OCI-M1 (cell line): Measurements from ENCODE around the gene MACROD2.

Source experiments
- DNase-seq: peaks from one replicate; lab custom pipeline; 2025; lab: John Stamatoyannopoulos, UW

MACROD2 gene

GRCh38 chr20:15911581-15911980 is 1916.3 kb downstream of the MACROD2 start:
- no peak for DNase-seq

DNA sequence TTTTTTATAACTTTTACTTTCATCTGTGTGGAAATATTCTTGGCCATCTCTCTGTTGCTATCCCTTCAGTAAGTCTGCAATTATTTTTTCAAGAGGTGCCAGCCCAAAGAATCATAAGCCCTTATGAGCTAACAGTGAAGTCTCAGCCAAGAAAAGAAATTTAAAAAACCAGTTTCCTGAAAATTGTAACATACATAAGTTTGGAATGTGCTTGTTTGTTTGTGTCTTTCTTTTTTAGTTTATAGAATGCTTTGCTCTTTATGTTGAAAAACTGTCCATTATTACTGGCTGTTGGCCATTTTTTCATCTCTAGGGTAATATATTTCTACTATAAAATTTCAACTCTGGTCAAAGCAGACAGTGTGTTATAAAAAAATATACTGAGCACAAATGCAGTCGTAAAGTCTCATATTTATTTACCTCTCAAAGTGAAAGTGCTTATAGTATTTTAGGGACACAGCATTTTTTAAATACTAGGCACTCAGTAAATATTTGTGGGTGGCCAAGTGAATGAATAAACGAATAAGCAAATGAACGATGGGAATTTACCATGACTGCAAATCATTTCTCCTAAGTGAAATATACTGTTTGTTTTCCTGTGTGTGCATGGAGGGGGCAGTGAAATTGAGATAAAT is 1918.2 kb downstream of the MACROD2 start:
- DNase-seq: no peak

GRCh38 chr20:15916623-15917022 is 1921.3 kb downstream of the MACROD2 start:
- no peak for DNase-seq

DNA sequence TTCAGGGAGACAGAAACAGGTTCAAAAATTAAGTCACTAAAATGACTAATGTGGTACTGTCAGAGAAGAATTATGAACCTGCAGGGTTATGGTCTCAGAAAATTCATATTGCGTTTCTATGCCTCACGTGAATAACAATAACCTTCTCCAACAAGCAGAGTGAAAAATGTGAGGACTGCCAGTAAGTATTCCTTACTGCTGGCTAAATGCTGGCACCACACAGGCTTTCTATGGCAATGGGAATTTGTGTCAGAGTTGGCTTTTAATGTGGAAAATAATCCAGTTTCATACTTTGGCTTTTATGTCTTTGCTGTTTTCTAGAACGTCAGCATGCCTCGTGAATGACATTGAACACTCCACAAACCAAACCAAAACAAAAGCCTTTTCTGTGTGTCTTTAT is 1922.0 kb downstream of the MACROD2 start:
- DNase-seq: no peak

DNA sequence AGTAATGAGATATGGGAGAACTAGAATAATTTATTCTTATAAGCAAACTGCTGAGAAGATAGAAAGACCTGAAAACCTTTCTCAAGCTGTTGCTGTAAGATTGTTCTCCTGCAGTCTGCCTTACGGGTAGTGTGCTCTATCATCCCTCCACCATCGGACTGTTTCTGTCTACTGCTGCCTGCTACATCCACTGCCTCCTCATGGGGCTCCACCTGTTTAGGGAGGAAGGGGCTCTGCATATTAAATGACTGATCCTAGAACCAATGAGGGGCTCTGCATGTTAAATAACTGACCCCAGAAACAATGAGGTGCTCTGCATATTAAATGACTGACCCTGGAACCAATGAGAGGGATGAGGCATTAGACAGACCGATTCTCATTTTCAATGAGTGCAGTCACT is 1923.3 kb downstream of the MACROD2 start:
- no peak for DNase-seq

DNA sequence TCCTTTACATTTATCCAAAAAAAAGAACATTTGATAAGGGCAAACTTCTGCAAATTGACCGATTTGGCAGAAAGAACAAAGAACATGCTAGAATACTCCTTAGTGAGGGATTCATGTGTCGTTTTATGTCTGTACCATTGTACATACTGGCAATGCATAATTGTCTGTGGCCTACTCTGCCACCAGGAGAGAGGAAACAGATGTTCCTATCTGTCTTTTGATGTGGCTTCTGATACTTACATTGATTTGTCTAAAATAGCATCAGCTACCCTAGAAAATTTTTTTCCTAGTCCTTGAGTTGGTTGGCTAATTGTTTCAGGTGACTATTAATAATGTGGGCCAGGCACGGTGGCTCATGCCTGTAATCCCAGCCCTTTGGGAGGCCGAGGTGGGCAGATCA is 1923.8 kb downstream of the MACROD2 start:
- no peak for DNase-seq

DNA sequence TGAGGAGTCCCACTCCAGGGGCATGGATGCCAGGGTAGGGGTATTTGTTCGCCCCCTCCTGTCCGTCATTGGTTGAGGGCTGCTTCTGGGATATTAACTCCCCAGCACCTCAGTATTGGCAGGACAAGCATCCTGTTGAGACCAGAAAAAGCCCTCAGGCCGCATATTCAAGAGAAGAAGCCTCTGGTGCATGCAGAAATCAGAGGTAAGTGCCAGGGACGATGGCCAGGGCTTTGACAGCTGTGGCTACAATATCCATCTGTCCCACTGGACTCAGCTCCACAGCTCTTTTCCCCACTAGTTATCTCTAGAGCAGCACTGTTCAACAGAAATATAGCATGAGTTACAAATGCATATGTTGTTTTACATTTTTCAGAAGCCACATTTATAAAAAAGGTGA is 1926.6 kb downstream of the MACROD2 start:
- no peak for DNase-seq

- DNase-seq: no peak
Observed at GRCh38 chr20:15922556-15922955, 1927.2 kb downstream of the MACROD2 start.

- DNase-seq: peak; percentile 13
Observed at GRCh38 chr20:15923030-15923776, 1927.9 kb downstream of the MACROD2 start.

GRCh38 chr20:15924556-15924955 is 1929.2 kb downstream of the MACROD2 start:
- DNase-seq: no peak

- no peak for DNase-seq
Observed at GRCh38 chr20:15925376-15925775, 1930.1 kb downstream of the MACROD2 start.

DNA sequence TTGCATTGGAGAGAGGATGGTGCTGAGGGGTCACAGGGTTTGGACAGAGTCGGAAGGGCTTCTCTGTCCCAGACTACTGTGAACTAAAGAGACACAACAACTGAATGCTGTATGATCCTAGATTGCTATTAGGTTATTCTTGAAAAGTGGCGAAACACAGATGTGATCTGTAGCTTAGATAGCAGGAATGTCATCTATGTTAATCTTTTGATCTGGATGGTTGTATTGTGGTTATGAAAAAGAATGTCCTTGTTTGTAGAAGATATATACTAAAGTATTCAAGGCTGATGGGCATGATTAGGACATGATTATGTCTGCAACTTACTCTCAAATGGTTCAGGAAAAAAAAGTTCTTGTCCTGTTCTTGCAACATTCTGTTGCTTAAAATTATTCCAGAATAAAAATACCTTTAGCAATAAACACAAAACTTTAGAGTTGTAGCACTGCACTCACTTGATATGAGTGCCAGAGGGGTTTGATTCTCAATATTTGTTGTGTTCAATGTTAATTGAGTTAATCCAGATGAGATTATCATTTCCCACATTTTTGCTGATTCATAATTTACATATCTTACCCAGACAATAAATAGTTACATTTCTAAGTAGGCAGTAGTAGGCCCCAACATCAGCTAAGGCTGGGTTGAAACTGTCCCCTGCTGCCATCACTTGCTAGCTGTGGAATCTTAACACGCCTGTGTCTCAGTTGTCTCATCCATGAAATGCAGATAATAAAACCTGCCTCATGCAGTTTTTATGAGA is 1932.8 kb downstream of the MACROD2 start:
- DNase-seq: no peak

DNA sequence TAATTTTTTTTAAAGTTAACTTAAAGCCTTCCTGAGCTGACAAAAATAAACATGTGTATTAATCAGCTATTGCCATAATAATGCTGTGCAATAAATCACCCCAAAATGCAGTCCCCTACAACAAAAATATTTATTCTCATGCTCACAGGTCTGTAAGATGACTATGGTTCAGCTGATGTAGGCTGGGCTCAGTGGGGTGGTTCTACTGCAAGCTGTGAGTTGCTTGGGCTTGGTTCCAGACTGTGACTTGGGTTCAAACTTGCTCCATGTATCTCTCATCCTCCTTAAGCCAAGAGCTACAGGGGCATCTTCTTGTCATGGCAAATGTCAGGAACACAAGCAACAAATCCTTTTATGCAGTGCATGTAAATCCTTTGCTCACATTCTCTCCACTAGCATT is 1933.6 kb downstream of the MACROD2 start:
- no peak for DNase-seq

GRCh38 chr20:15930311-15931305 is 1935.3 kb downstream of the MACROD2 start:
- DNase-seq: peak; percentile 30

DNA sequence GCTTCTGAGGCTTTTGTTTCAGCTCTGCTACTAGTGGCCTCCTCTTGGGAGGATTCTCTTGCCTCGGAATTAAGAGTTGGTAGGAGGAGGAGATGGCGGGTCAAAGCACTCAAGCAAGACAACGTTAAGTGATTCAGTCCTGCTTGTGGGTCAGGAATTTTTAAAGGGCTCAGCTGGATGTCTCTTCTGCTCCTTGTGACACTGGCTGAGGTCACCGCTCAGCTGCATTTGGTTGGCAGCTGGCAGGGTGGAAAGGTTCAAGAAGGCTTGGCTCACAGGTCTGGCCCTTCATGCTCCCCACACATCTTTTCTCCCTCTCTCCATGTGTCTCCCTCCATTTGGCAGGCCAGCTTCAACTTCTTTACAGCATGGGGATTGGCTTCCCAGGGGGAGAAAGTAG is 1936.6 kb downstream of the MACROD2 start:
- DNase-seq: no peak

GRCh38 chr20:15937179-15937578 is 1941.9 kb downstream of the MACROD2 start:
- DNase-seq: no peak

DNA sequence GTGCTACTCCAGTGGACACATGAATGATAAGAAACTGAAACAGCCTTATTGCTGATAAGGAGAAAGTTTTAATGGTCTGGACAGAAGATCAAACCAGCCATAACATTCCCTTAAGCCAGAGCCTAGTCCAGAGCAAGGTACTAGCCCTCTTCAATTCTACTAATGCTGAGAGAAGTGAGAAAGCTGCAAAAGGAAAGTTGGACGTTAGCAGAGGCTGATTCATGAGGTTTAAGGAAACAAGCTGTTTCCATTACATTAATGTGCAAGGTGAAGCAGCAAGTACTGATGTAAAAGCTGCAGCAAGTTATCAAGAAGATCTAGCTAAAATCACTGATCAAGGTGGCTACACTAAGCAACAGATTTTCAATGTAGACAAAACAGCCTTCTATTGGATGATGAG is 1943.5 kb downstream of the MACROD2 start:
- no peak for DNase-seq

- no peak for DNase-seq
Observed at GRCh38 chr20:15940127-15940526, 1944.8 kb downstream of the MACROD2 start.

DNA sequence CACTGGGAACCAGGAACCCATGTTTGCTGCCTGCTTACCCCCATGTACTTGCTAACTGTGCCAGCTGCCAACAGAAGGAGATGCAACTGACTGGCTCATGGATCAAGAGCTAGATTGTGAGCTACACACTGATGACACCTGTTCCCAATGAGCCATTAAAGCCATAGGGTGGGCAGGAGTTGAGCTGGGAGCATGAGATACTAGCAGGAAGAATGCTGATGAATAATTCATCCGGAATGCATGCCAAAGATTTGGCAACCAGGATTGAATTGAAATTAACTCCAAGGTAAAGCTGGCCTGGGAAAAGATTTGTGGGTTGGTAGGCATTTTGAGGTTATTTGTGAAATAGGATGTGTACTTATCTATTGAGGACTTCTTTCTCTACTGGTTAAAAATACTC is 1946.8 kb downstream of the MACROD2 start:
- no peak for DNase-seq

DNA sequence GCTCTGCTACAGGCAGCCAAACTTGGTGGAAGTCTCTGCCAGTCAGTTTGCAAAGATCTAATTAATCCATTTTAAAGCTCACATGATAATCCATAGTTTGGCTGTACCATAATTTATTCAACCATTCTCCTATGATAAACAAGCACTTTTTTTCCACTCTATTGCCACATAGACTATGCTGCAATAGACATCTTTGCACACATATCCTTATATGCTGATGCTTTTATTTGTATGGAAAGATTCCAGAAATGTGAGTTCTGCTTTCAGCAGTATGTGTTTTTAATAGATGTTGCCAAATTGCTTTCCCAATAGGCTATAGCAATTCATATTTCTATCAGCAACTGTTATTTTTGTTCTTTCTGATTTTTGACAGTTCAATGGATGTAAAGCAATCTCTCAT is 1950.0 kb downstream of the MACROD2 start:
- DNase-seq: no peak

DNA sequence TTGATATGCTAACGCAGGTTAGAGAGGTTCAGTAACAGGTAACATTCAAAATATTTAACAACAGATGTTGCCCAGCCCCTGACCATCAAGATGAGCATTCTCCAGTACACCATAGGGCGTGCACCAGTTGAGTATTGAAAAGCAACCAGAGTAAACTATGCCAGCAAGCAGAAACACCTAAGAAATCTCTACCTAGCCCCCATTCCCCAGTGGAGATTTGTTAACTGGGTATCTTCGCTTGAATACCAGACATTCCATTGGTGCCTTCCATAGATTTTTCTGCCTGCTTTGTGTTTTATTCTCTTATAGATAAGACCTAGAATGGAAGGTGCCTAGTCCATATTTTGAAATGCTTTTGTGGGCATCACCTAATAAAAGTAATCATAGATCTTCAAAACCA is 1954.1 kb downstream of the MACROD2 start:
- no peak for DNase-seq

GRCh38 chr20:15951658-15952057 is 1956.3 kb downstream of the MACROD2 start:
- peak; percentile 68 for DNase-seq
